IMR-90 (cell line): Measurements from ENCODE around the gene ELK3. TPM values are rescaled to one million over a fixed set of nuclear protein-coding genes. Genes with fewer than 3 reads are reported as not detected.

Experiments
- ATAC-seq: fragments of 200-7000 bp; cut with Tn5 transposase; 2 replicates; pipeline ENCODE4 v1.9.1; 2020; ENCODE audit warnings: low read depth, mild to moderate bottlenecking, moderate library complexity
- BruUV-seq: library from RNA; stranded (reverse); fragments of 400-500 nt; replicated peaks from 2 replicates; lab custom pipeline; 2021; lab: Mats Ljungman, UMichigan
- CTCF ChIA-PET: fragments of 300-600 bp; formaldehyde crosslinking; extraction: SDS; loops from one replicate; lab custom pipeline; 2021; ENCODE audit warnings: antibody characterized with exemption; lab: Yijun Ruan, JAX
- POLR2A ChIA-PET: fragments of 300-600 bp; sonication (Branson Sonifier 250); formaldehyde crosslinking; loops from one replicate; lab custom pipeline; 2022; ENCODE audit warnings: antibody characterized with exemption; ENCODE audit not compliant: unreplicated experiment; lab: Charles Lee
- DNase-seq: peaks from one replicate; pipeline ENCODE4 v3.0.0; 2013
- H2AFZ ChIP-seq: replicated peaks from 2 replicates; pipeline ENCODE3; 2013; ENCODE audit warnings: low read length, mild to moderate bottlenecking; ENCODE audit not compliant: poor library complexity
- H2AK5ac ChIP-seq: 2 replicates; pipeline ENCODE4 v1.6.1; 2013; ENCODE audit warnings: low read depth, low read length, inconsistent platforms
- H2AK9ac ChIP-seq: replicated peaks from 2 replicates; pipeline ENCODE3; 2013; ENCODE audit warnings: mild to moderate bottlenecking, low read depth, low read length, moderate library complexity; ENCODE audit not compliant: poor library complexity
- H2BK120ac ChIP-seq: 2 replicates; pipeline ENCODE4 v1.6.1; 2013; ENCODE audit warnings: low read depth, low read length, inconsistent platforms
- H2BK15ac ChIP-seq: 3 replicates; pipeline ENCODE4 v1.6.1; 2013; ENCODE audit warnings: low read depth, low read length, inconsistent platforms
- H2BK20ac ChIP-seq: 2 replicates; pipeline ENCODE4 v1.6.1; 2013; ENCODE audit warnings: low read depth, mild to moderate bottlenecking, inconsistent platforms, low read length, moderate library complexity
- H2BK5ac ChIP-seq: 2 replicates; pipeline ENCODE4 v1.6.1; 2013; ENCODE audit warnings: mild to moderate bottlenecking, low read depth, low read length, inconsistent platforms; ENCODE audit not compliant: poor library complexity, severe bottlenecking
- H3K14ac ChIP-seq: replicated peaks from 2 replicates; pipeline ENCODE4 v1.6.1; 2013; ENCODE audit warnings: low read depth, low read length, inconsistent platforms
- H3K18ac ChIP-seq: 2 replicates; pipeline ENCODE4 v1.6.1; 2013; ENCODE audit warnings: low read depth, low read length, control low read depth
- H3K23ac ChIP-seq: 2 replicates; pipeline ENCODE4 v1.6.1; 2013; ENCODE audit warnings: low read depth, low read length, inconsistent platforms
- H3K27ac ChIP-seq: 2 replicates; pipeline ENCODE4 v1.5.1; 2013; ENCODE audit warnings: mild to moderate bottlenecking, control low read depth, low read length; ENCODE audit not compliant: insufficient read depth
- H3K27me3 ChIP-seq: 2 replicates; pipeline ENCODE4 v1.6.1; 2013; ENCODE audit warnings: low read length; ENCODE audit not compliant: control insufficient read depth, insufficient read depth
- H3K36me3 ChIP-seq: 2 replicates; pipeline ENCODE4 v1.6.1; 2013; ENCODE audit warnings: low read length, mixed read lengths; ENCODE audit not compliant: control insufficient read depth, insufficient read depth
- H3K4ac ChIP-seq: 2 replicates; pipeline ENCODE4 v1.6.1; 2013; ENCODE audit warnings: low read depth, low read length, inconsistent platforms
- H3K4me1 ChIP-seq: 2 replicates; pipeline ENCODE4 v1.6.1; 2013; ENCODE audit warnings: low read length, mixed read lengths; ENCODE audit not compliant: control insufficient read depth, insufficient read depth
- H3K4me2 ChIP-seq: 2 replicates; pipeline ENCODE4 v1.6.1; 2013; ENCODE audit warnings: low read depth, mild to moderate bottlenecking, control low read depth, low read length, moderate library complexity
- H3K4me3 ChIP-seq: 2 replicates; pipeline ENCODE4 v1.5.1; 2013; ENCODE audit warnings: low read depth, mild to moderate bottlenecking, control low read depth, low read length, moderate library complexity; ENCODE audit not compliant: insufficient read depth
- H3K56ac ChIP-seq: 2 replicates; pipeline ENCODE4 v1.6.1; 2013; ENCODE audit warnings: low read length, inconsistent platforms; ENCODE audit not compliant: insufficient read depth; ENCODE audit errors: extremely low read depth
- H3K79me1 ChIP-seq, 2 experiments: 2 replicates each; pipeline ENCODE4 v1.6.1; 2013; ENCODE audit warnings: low read length in 2 of 2, inconsistent platforms in 1 of 2, low read depth in 1 of 2
- H3K9ac ChIP-seq: 2 replicates; pipeline ENCODE4 v1.6.1; 2013; ENCODE audit warnings: low read depth, low read length, control low read depth
- H3K9me1 ChIP-seq: 2 replicates; pipeline ENCODE4 v1.6.1; 2013; ENCODE audit warnings: low read length, inconsistent platforms; ENCODE audit not compliant: insufficient read depth
- H3K9me3 ChIP-seq: 2 replicates; pipeline ENCODE4 v1.6.1; 2013; ENCODE audit warnings: low read length; ENCODE audit not compliant: control insufficient read depth, insufficient read depth
- H4K20me1 ChIP-seq: 2 replicates; pipeline ENCODE4 v1.6.1; 2013; ENCODE audit warnings: low read length, inconsistent platforms; ENCODE audit not compliant: insufficient read depth
- H4K5ac ChIP-seq: 2 replicates; pipeline ENCODE4 v1.6.1; 2013; ENCODE audit warnings: mild to moderate bottlenecking, low read depth, low read length, control low read depth
- H4K8ac ChIP-seq, 2 experiments: 2 replicates each; pipeline ENCODE4 v1.6.1; 2013; ENCODE audit warnings: low read depth in 2 of 2, low read length in 2 of 2, control low read depth in 1 of 2, inconsistent platforms in 1 of 2
- H4K91ac ChIP-seq: 2 replicates; pipeline ENCODE4 v1.6.1; 2013; ENCODE audit warnings: low read depth, low read length, inconsistent platforms; ENCODE audit not compliant: insufficient read depth
- CEBPB ChIP-seq: IDR thresholded peaks from 2 replicates; pipeline ENCODE4 v1.6.1; 2012; ENCODE audit warnings: low read depth, low read length, improper control_type of control experiment
- MXI1 ChIP-seq: IDR thresholded peaks from 2 replicates; pipeline ENCODE4 v1.6.1; 2012; ENCODE audit warnings: low read depth, mild to moderate bottlenecking, low read length, moderate library complexity, borderline replicate concordance
- NFE2L2 ChIP-seq: fragments of 150-350 bp; IDR thresholded peaks from 2 replicates; pipeline ENCODE4 v1.6.1; 2016; ENCODE audit warnings: low read depth, mild to moderate bottlenecking, low read length
- POLR2A ChIP-seq: IDR thresholded peaks from 2 replicates; pipeline ENCODE4 v1.6.1; 2012; ENCODE audit warnings: mild to moderate bottlenecking, low read depth, low read length
- RAD21 ChIP-seq: IDR thresholded peaks from 2 replicates; pipeline ENCODE4 v1.6.1; 2012; ENCODE audit warnings: low read length, improper control_type of control experiment
- WGBS, 2 experiments: methylation state at CpG; one replicate each; pipeline versions ENCODE4 v1.1.5 to v1.1.7; 2013; ENCODE audit warnings: missing lambda C conversion rate in 2 of 2; ENCODE audit not compliant: insufficient read length in 1 of 2; ENCODE audit errors: extremely low coverage in 2 of 2; 5-methylcytosine and 5-hydroxymethylcytosine counted together
- dilution Hi-C: fragments of 300-500 bp; cut with HindIII; formaldehyde crosslinking; loops from one replicate; pipeline ENCODE4 v1.14.3; 2018; ENCODE audit warnings: low sequenced_read_pairs; ENCODE audit not compliant: unreplicated experiment
- in situ Hi-C: fragments of 300-500 bp; cut with MboI; formaldehyde crosslinking; loops from 3 replicates; pipeline ENCODE4 v1.14.3; 2019; ENCODE audit warnings: low sequenced_read_pairs, inconsistent platforms, mixed read lengths
- intact Hi-C: fragments of 100-400 bp; cut with micrococcal nuclease; formaldehyde crosslinking; loops from 2 replicates; pipeline ENCODE4 v1.10.0; 2022
- polyA plus RNA-seq, 3 experiments: library from polyadenylated mRNA; depleted of rRNA; stranded (reverse); fragments of >200 nt; gene quantifications; 2 replicates each; pipeline ENCODE4 v1.2.3, GENCODE V29; 2012; ENCODE audit warnings: low replicate concordance in 1 of 3
- total RNA-seq: library from RNA; depleted of rRNA; stranded (reverse); fragments of >200 nt; gene quantifications from 2 replicates; pipeline ENCODE4 v1.2.3, GENCODE V29; 2012

ELK3 gene
- total and polyA plus RNA-seq, 2 of the 4 experiments (the other 2 are of a cell fraction): 14.5 to 27.5 TPM

GRCh38 chr12:96225044-96225855, 31.1 kb downstream of the ELK3 start:
- POLR2A ChIA-PET: no interaction called here
- Histone ChIP-seq H3K36me3 (peaks cover 36% of the 10 kb centered on the region), H2BK20ac (no peak overlapping the region), H3K79me1 (peaks cover 49 to 89% of the 10 kb centered on the region in 2 experiments), H4K5ac (no peak overlapping the region), H2BK5ac (no peak overlapping the region), H3K23ac (no peak overlapping the region), H4K20me1 (peaks cover 26% of the 10 kb centered on the region), H4K91ac (no peak overlapping the region), H2AK5ac (no peak overlapping the region), H3K27me3 (no peaks in the 10 kb centered on the region), H4K8ac (no peak overlapping the region), H3K14ac (no peak overlapping the region), H3K27ac (no peak overlapping the region), H2BK15ac (no peak overlapping the region), H3K4ac (no peak overlapping the region), H2AK9ac (no peak overlapping the region), H3K9me1 (peaks cover 26% of the 10 kb centered on the region), H3K18ac (no peak overlapping the region), H2AFZ (no peak overlapping the region), H3K9ac (no peak overlapping the region), H3K4me3 (no peak overlapping the region), H3K9me3 (no peaks in the 10 kb centered on the region), H2BK120ac (no peak overlapping the region), H3K4me2 (no peak overlapping the region), H3K56ac (no peak overlapping the region), H3K4me1 (peaks cover 7% of the 10 kb centered on the region)
- DNase-seq (no peak), ATAC-seq (no peak)
- CTCF ChIA-PET: interaction anchor here (0.6 kb wide), 2 partner anchors 10 to 289 kb away, joined by 3 to 4 read pairs; no protein-coding TSS in a partner anchor
- intact Hi-C loops (no loop called here), in situ Hi-C loops (no loop called here), dilution Hi-C loops (no loop called here)
- BruUV-seq: no TSS peak
- TF ChIP-seq RAD21 (no peak), POLR2A (no peak), MXI1 (no peak), CEBPB (no peak), NFE2L2 (no peak)
- 87% methylated on average over 3 of the region's 7 CpGs; no CpG with 5 or more reads in 1 of the 2 experiments for WGBS, 2 experiments
